Mesothelial cell of epicardium (in vitro differentiated cells): ENCODE measurements around the gene ANAPC2. TPM values are rescaled to one million over a fixed set of nuclear protein-coding genes. Genes with fewer than 3 reads are reported as not detected.

Experiments used
- DNase-seq, 2 experiments: peaks; one replicate each; pipeline ENCODE4 v3.0.0; 2021; ENCODE audit warnings: low spot score in 2 of 2; ENCODE audit not compliant: unreplicated experiment in 2 of 2
- H3K27ac Mint-ChIP-seq: 2 replicates; pipeline ENCODE4 v1.8.0; 2021; ENCODE audit warnings: mixed read lengths
- H3K27me3 Mint-ChIP-seq: 2 replicates; pipeline ENCODE4 v1.8.0; 2021; ENCODE audit warnings: low read depth, mixed read lengths
- H3K36me3 Mint-ChIP-seq: 2 replicates; pipeline ENCODE4 v1.8.0; 2021; ENCODE audit warnings: mixed read lengths
- H3K4me1 Mint-ChIP-seq: 2 replicates; pipeline ENCODE4 v1.8.0; 2021; ENCODE audit warnings: mixed read lengths
- H3K4me3 Mint-ChIP-seq: 2 replicates; pipeline ENCODE4 v1.8.0; 2021; ENCODE audit warnings: mild to moderate bottlenecking, moderate library complexity, mixed read lengths
- H3K9me3 Mint-ChIP-seq: 2 replicates; pipeline ENCODE4 v1.8.0; 2021; ENCODE audit warnings: mixed read lengths
- total RNA-seq: library from RNA; stranded (reverse); gene quantifications from 3 replicates; pipeline ENCODE4 v1.2.1, GENCODE V29; 2021
- TF ChIP-seq, protein P1 (sequence below): fragments of 200-600 bp; sonication (generic); IDR thresholded peaks from one replicate; pipeline ENCODE4 v1.5.0; 2021; ENCODE audit warnings: antibody characterized with exemption; ENCODE audit not compliant: unreplicated experiment

The ANAPC2 gene
- total RNA-seq, 1 donor from 2014 or later, result 89.3 TPM

GRCh38 chr9:137169896-137170358, 18.4 kb downstream of the ANAPC2 start, which contains the start of gene LRRC26:
Gene LRRC26 (minus strand): TSS chr9:137170051. CDS start chr9:137169943, 108 bp downstream.
- Mint-ChIP-seq H3K27ac (no peak within 1 kb of the TSS), H3K4me1 (peaks cover 1% of the 10 kb centered on the region), H3K27me3 (peaks cover 86% of the 10 kb centered on the region), H3K9me3 (no peaks in the 10 kb centered on the region), H3K36me3 (no peaks in the 10 kb centered on the region), H3K4me3 (peak within 1 kb of the TSS; percentile 57)
- TF ChIP-seq, protein P1, sequence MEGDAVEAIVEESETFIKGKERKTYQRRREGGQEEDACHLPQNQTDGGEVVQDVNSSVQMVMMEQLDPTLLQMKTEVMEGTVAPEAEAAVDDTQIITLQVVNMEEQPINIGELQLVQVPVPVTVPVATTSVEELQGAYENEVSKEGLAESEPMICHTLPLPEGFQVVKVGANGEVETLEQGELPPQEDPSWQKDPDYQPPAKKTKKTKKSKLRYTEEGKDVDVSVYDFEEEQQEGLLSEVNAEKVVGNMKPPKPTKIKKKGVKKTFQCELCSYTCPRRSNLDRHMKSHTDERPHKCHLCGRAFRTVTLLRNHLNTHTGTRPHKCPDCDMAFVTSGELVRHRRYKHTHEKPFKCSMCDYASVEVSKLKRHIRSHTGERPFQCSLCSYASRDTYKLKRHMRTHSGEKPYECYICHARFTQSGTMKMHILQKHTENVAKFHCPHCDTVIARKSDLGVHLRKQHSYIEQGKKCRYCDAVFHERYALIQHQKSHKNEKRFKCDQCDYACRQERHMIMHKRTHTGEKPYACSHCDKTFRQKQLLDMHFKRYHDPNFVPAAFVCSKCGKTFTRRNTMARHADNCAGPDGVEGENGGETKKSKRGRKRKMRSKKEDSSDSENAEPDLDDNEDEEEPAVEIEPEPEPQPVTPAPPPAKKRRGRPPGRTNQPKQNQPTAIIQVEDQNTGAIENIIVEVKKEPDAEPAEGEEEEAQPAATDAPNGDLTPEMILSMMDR, result no peak
- DNase-seq, result no peak

GRCh38 chr9:137168904-137169856, 19.2 kb downstream of the ANAPC2 start:
- TF ChIP-seq, protein P1, result no peak
- Mint-ChIP-seq H3K9me3 (no peaks in the 10 kb centered on the region), H3K27ac (no peak overlapping the region), H3K4me3 (peak overlapping the region; percentile 57), H3K4me1 (peaks cover 1% of the 10 kb centered on the region), H3K27me3 (peaks cover 87% of the 10 kb centered on the region), H3K36me3 (no peaks in the 10 kb centered on the region)
- DNase-seq, result peak in 1 of 2 experiments; percentile 53

DNA sequence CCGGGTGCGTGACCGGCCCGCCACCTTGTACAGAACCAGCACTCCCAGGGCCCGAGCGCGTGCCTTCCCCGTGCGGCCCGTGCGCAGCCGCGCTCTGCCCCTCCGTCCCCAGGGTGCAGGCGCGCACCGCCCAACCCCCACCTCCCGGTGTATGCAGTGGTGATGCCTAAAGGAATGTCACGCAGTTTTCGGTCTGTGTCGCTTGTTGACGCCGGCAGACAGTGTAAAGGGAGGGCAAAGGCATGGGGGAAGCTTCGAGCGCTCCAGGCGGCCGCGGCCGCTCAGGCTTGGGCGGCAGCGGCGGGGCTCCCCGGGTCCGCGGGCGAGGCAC, 19.8 kb downstream of the ANAPC2 start:
- no peak for DNase-seq
- TF ChIP-seq, protein P1, result no peak
- H3K4me1 Mint-ChIP-seq, result peaks cover 2% of the 10 kb centered on the region
- H3K9me3 Mint-ChIP-seq, result no peaks in the 10 kb centered on the region
- H3K4me3 Mint-ChIP-seq, result no peak overlapping the region
- H3K27ac Mint-ChIP-seq, result no peak overlapping the region
- H3K27me3 Mint-ChIP-seq, result peaks cover 85% of the 10 kb centered on the region
- no peaks in the 10 kb centered on the region for H3K36me3 Mint-ChIP-seq

DNA sequence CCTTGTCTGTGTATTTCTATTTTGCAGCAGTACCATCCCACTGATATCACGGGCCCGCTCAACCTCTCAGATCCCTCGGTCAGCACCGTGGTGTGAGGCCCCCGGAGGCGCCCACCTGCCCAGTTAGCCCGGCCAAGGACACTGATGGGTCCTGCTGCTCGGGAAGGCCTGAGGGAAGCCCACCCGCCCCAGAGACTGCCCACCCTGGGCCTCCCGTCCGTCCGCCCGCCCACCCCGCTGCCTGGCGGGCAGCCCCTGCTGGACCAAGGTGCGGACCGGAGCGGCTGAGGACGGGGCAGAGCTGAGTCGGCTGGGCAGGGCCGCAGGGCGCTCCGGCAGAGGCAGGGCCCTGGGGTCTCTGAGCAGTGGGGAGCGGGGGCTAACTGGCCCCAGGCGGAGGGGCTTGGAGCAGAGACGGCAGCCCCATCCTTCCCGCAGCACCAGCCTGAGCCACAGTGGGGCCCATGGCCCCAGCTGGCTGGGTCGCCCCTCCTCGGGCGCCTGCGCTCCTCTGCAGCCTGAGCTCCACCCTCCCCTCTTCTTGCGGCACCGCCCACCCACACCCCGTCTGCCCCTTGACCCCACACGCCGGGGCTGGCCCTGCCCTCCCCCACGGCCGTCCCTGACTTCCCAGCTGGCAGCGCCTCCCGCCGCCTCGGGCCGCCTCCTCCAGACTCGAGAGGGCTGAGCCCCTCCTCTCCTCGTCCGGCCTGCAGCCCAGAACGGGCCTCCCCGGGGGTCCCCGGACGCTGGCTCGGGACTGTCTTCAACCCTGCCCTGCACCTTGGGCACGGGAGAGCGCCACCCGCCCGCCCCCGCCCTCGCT, 20.4 kb downstream of the ANAPC2 start:
- Mint-ChIP-seq H3K36me3 (no peaks in the 10 kb centered on the region), H3K27ac (no peak overlapping the region), H3K4me3 (no peak overlapping the region), H3K27me3 (peaks cover 85% of the 10 kb centered on the region), H3K4me1 (peaks cover 4% of the 10 kb centered on the region), H3K9me3 (no peaks in the 10 kb centered on the region)
- TF ChIP-seq, protein P1, result no peak
- DNase-seq, result no peak

GRCh38 chr9:137167277-137167746, 21.0 kb downstream of the ANAPC2 start:
- Mint-ChIP-seq H3K27ac (no peak overlapping the region), H3K27me3 (peaks cover 84% of the 10 kb centered on the region), H3K4me3 (no peak overlapping the region), H3K9me3 (no peaks in the 10 kb centered on the region), H3K36me3 (no peaks in the 10 kb centered on the region), H3K4me1 (peaks cover 4% of the 10 kb centered on the region)
- TF ChIP-seq, protein P1, result no peak
- no peak for DNase-seq
